Tibial nerve (tissue), 4 donors: ENCODE measurements around the gene STXBP4.

Experiments used
- EP300 ChIP-seq, 2 donors: sonication (generic); formaldehyde crosslinking; IDR thresholded peaks; one replicate each; pipeline ENCODE4 v1.6.1; 2017; ENCODE audit warnings: antibody characterized with exemption in 2 of 2, mild to moderate bottlenecking in 1 of 2
- POLR2A ChIP-seq, 2 donors: fragments of 450-650 bp; IDR thresholded peaks; one replicate each; pipeline ENCODE4 v1.6.1; 2017; ENCODE audit warnings: antibody characterized with exemption in 2 of 2, mild to moderate bottlenecking in 2 of 2, moderate library complexity in 2 of 2
- TF ChIP-seq, protein P1 (sequence below), 5 experiments: fragments of 200-600 bp in 3 of 5; fragments of 450-650 bp in 2 of 5; sonication (generic) in 3 of 5; IDR thresholded peaks; one replicate each; pipeline ENCODE4 v1.5.1; 2016 to 2019; ENCODE audit warnings: antibody characterized with exemption in 5 of 5, mild to moderate bottlenecking in 3 of 5, moderate library complexity in 2 of 5

DNA sequence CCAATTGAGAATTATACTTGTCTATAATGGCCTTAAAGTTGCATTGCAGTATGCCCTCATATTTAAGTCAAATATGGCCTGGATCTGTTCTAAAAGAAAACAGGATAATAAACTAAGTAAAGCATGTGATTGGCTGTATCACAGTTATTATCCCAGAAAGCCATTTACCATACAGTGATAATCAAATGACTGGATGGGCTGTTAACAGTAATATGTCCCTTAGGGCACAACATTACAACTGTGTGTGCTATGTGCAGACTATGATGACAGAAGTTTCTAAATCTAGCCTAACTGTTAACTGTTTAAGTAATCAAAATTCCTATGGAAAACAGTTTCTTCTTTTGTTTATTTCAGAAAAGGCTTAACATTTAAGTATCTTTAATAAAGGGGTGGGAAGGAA is 145.7 kb downstream of the STXBP4 start:
- TF ChIP-seq, protein P1, sequence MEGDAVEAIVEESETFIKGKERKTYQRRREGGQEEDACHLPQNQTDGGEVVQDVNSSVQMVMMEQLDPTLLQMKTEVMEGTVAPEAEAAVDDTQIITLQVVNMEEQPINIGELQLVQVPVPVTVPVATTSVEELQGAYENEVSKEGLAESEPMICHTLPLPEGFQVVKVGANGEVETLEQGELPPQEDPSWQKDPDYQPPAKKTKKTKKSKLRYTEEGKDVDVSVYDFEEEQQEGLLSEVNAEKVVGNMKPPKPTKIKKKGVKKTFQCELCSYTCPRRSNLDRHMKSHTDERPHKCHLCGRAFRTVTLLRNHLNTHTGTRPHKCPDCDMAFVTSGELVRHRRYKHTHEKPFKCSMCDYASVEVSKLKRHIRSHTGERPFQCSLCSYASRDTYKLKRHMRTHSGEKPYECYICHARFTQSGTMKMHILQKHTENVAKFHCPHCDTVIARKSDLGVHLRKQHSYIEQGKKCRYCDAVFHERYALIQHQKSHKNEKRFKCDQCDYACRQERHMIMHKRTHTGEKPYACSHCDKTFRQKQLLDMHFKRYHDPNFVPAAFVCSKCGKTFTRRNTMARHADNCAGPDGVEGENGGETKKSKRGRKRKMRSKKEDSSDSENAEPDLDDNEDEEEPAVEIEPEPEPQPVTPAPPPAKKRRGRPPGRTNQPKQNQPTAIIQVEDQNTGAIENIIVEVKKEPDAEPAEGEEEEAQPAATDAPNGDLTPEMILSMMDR (IDR thresholded peaks at IDR 0.05), result no peak
- TF ChIP-seq POLR2A (IDR thresholded peaks at IDR 0.05) (no peak), EP300 (IDR thresholded peaks at IDR 0.05) (no peak)
